AG09309 (cell line): ENCODE data around the gene MILR1.

Experiments
- DNase-seq: peaks from one replicate; pipeline ENCODE4 v3.0.0-alpha.2; 2010; ENCODE audit warnings: low read depth
- H3K4me3 ChIP-seq: 2 replicates; pipeline ENCODE4 v1.5.1; 2011; ENCODE audit warnings: mild to moderate bottlenecking, low read depth, low read length, moderate library complexity; ENCODE audit not compliant: control insufficient read depth
- TF ChIP-seq, protein P1 (sequence below): IDR thresholded peaks from 2 replicates; pipeline ENCODE4 v1.5.1; 2011; ENCODE audit warnings: mild to moderate bottlenecking, low read depth, low read length, inconsistent platforms; ENCODE audit not compliant: insufficient read depth, control insufficient read depth; ENCODE audit errors: missing control alignments

MILR1 gene

DNA sequence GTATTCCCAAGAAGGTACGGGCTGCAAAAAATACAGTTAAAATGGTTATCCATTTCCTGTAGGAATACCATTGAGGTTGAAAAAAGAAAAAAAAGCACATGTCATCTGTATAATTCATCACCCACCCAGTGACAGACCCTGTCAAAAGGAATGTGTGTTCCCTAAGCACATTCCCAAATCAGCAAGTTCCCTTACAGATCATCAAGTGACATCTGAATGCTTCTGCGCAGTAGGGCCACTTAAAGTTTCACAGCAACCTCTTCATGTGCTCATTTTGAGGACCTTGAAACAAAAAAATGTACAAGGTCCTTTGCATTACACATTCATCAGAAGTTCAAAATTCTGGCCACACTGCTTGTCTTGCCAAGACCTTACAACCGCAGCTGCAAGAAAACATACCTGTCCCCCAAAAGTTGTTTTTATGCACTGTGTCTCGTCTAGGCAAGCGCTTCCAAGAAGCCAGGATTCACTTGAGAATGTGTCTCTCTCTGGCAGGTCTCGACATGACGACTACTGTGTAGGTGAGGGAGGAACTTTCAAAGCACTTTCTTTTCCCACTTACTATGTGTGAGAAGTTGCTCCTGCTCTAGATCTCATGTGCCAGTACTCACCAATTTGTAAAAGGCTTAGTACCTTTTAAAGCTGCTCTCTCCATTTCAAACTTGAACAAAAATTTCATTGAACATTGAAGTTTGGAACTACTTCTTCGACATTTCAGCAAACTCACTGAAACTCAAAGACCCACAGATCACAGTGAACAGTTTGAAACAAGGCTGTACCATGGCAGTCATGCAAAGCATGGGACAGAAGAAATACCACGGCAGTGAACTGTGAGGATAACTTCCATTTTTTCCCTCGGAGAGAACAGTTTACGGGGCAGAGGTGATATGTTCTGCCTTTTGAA lies 52.2 kb downstream of the MILR1 start:
- DNase-seq: no peak
- no peak overlapping the region for H3K4me3 ChIP-seq
- TF ChIP-seq, protein P1, sequence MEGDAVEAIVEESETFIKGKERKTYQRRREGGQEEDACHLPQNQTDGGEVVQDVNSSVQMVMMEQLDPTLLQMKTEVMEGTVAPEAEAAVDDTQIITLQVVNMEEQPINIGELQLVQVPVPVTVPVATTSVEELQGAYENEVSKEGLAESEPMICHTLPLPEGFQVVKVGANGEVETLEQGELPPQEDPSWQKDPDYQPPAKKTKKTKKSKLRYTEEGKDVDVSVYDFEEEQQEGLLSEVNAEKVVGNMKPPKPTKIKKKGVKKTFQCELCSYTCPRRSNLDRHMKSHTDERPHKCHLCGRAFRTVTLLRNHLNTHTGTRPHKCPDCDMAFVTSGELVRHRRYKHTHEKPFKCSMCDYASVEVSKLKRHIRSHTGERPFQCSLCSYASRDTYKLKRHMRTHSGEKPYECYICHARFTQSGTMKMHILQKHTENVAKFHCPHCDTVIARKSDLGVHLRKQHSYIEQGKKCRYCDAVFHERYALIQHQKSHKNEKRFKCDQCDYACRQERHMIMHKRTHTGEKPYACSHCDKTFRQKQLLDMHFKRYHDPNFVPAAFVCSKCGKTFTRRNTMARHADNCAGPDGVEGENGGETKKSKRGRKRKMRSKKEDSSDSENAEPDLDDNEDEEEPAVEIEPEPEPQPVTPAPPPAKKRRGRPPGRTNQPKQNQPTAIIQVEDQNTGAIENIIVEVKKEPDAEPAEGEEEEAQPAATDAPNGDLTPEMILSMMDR: no peak

DNA sequence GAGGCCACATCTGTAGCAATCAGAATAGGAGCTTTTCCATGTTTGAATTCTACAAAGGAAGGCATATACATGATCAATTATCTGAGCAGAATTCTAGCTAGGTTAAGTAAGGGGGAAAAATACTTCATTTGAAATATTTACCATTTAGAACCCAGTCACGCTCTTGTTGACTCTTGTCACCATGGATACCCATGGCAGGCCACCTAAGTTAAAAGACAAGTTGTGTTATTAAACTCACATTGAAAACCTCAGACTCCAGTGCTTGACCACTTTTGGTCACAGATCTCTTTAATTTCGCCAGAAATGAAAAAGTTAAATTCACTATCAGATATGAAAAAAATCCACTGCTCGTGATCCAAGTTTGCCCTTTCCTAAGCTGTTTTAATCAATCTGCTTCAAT lies 53.1 kb downstream of the MILR1 start:
- no peak for DNase-seq
- TF ChIP-seq, protein P1: no peak
- no peak overlapping the region for H3K4me3 ChIP-seq

DNA sequence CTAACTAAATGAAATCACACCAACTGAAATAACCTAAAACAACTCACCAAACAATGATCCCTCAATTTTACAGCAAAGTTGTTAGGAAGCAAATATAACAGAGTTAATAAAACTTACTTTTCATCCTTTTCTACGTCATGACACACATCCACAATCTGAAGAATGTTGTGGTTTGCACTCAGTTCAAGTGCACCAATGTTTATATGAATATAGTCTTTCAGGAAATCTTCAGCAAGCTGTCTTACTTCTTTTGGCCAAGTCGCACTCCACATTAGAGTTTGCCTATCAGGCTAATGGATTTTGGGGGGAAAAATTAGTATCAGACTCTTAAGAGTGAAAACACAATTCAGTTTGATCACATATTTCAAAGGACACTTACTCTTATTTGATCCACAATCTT lies 53.9 kb downstream of the MILR1 start:
- no peak overlapping the region for H3K4me3 ChIP-seq

DNA sequence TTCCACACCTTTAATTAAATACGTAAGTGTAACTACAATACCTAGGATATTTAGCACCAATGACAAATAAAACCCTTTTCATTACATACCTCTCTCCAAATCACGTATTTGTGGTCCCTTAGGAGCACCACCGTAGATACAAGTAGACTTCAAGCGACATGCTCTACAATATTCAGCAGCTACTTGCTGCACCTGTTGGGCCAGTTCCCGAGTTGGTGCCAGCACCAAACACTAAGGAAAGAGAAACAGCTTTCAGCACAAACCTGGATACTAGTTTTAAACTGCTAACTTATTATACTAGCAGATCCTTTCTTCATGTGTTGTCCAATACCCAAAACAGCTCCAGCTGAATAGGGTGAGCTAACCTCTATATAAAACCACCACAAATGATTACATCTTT lies 54.4 kb downstream of the MILR1 start:
- TF ChIP-seq, protein P1: no peak
- DNase-seq: no peak
- peak overlapping the region; percentile 97 for H3K4me3 ChIP-seq

More for the DNA sequence above, 53.9 kb downstream of the MILR1 start:
- TF ChIP-seq, protein P1: no peak
- no peak for DNase-seq

DNA sequence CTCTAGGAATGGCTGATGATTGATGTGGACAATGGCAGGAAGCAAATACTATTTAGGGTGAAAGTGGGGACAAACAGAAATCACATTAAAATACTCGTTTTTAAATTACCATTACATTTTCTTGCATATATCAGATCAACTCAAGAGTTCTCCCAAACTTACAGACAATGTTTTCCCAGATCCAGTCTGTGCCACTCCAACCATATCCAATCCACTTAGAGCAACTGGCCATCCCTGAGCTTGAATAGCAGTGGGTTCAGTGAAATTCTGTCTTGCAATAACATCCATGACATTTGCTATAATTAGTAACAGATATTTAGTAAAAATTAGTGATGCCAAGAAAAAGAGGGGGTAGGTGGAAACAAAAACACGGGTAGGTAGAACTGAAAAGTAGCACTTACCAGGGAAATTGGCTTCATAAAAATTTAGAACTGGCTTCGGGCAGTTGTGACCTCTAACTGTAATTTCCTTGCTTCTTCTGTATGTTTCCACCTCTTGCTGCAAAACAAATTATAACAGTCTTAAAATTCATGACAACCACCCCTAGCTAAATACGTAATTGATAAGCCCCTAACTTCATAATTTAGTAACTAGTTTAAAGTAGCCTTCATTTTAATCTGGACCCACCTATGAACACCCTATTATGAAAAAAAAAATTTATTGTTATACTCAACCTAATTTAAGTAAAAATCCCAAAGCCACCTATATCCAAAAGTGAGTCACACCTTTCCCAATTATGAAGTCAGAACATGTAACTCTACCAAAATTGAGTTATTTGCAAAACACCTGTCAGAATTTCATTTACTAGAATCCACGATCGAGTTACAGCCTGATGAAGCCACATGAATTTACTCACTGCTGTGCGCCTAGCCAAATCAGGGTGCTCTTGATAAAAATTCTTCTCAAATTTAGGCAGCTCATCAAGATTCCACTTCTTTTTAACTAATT lies 55.2 kb downstream of the MILR1 start:
- TF ChIP-seq, protein P1: no peak
- H3K4me3 ChIP-seq: peak overlapping the region; percentile 97
- no peak for DNase-seq

DNA sequence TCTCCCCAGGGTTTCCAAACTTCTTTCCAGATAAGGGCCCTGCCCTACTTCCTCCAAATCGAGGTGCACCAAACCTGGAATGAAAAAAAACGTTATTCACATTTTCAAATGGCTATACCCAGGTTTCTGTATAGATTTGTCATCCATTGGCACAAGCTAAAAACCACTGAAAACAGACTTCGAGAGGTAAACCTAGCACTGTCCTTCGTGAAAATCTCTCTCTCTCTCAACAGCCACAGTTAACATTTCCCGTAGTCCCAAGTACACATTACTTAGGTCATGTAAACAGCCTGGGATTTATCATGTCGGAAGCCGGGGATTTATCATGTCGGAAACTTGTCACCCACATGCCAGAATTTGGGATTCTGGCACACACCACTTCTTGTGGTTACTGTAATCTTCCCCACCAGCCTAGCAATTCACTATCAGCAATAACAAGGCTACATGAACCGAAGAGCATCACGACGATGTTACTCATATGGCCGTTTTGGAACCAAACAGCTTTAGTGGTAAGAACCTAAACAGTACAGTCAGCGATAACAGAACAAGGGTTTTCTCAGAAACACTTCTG lies 55.9 kb downstream of the MILR1 start:
- H3K4me3 ChIP-seq: peak overlapping the region; percentile 97
- TF ChIP-seq, protein P1: no peak
- DNase-seq: peak; percentile 39
